Activated naive CD8-positive, alpha-beta T cell treated with anti-CD3 and anti-CD28 coated beads, Interleukin-2, amount 10 ng/mL, durations not matched to agents 7 days and 5 days (primary cell): ENCODE measurements around the gene XIRP2. TPM values are rescaled to one million over a fixed set of nuclear protein-coding genes. Genes with fewer than 3 reads are reported as not detected.

ENCODE experiments used
- ATAC-seq: fragments of 150-1000 bp; cut with Tn5 transposase; one replicate; pipeline ENCODE4 v1.10.0; 2021; ENCODE audit warnings: low read depth, moderate library complexity
- POLR2A ChIA-PET: fragments of 350-600 bp; sonication (Branson Sonifier 250); formaldehyde crosslinking; loops from one replicate; lab custom pipeline; 2021; ENCODE audit warnings: antibody characterized with exemption; lab: Charles Lee
- DNase-seq: peaks from one replicate; pipeline ENCODE4 v3.0.0; 2021
- H3K27ac Mint-ChIP-seq: one replicate; pipeline ENCODE4 v1.8.0; 2022; ENCODE audit warnings: mild to moderate bottlenecking, mixed read lengths
- H3K27me3 Mint-ChIP-seq: one replicate; pipeline ENCODE4 v1.8.0; 2022; ENCODE audit warnings: mild to moderate bottlenecking, moderate library complexity, mixed read lengths
- H3K36me3 Mint-ChIP-seq: one replicate; pipeline ENCODE4 v1.8.0; 2021; ENCODE audit warnings: mild to moderate bottlenecking, mixed read lengths
- H3K4me1 Mint-ChIP-seq: one replicate; pipeline ENCODE4 v1.8.0; 2021; ENCODE audit warnings: mixed read lengths
- H3K4me3 Mint-ChIP-seq: one replicate; pipeline ENCODE4 v1.8.0; 2022; ENCODE audit warnings: mild to moderate bottlenecking, moderate library complexity, mixed read lengths
- H3K9me3 Mint-ChIP-seq: one replicate; pipeline ENCODE4 v1.8.0; 2021; ENCODE audit warnings: mixed read lengths
- total RNA-seq, 2 experiments: library from RNA; stranded (reverse); gene quantifications; one replicate each; pipeline ENCODE4 v1.2.3, GENCODE V29; 2021

Gene XIRP2
- total RNA-seq, 2 experiments from 2014 or later = not detected

- Mint-ChIP-seq H3K36me3 (no peaks in the 10 kb centered on the region), H3K9me3 (no peaks in the 10 kb centered on the region), H3K4me1 (peaks cover 3% of the 10 kb centered on the region), H3K27me3 (no peaks in the 10 kb centered on the region), H3K4me3 (no peak overlapping the region), H3K27ac (no peak overlapping the region)
- no peak for ATAC-seq
- POLR2A ChIA-PET = no interaction called here
- no peak for DNase-seq
These were observed 247.4 kb downstream of the XIRP2 start for GRCh38 chr2:167135706-167136105.

DNA sequence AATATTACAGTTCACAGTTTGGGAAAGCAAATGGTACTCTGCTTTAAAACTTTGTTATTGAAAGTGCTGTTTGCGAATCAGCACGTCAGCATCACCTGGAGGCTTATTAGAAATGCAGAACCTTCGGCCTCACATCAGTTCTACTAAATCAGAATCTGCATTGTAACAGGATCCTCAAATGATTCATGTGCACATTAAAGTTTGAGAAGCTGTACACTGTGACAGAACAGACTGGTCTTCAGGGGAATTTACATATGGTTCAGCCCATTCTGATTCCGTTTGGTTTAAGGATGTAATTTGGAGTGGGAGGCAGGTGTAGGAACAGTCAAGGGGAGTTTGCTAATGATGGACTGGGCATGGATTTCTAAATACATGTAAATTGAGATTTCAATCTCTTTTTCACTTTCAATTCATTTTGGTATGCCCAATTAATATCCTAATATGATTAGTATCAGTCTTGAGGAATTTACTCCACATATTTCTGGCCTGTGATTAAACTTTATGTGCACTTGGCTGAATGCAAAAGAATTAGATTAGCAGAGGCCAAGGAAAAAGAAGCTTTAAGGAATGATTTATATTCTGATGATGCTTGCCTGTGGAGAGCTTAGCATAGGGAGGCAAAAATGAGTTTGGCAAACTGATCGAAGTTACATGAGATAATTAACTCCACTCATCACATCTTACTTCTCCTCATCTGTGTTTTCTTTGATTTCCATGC, 248.8 kb downstream of the XIRP2 start:
- POLR2A ChIA-PET = no interaction called here
- ATAC-seq (no peak), DNase-seq (no peak)
- Mint-ChIP-seq H3K4me1 (peaks cover 3% of the 10 kb centered on the region), H3K36me3 (no peaks in the 10 kb centered on the region), H3K27me3 (no peaks in the 10 kb centered on the region), H3K4me3 (no peak overlapping the region), H3K9me3 (no peaks in the 10 kb centered on the region), H3K27ac (no peak overlapping the region)

- Mint-ChIP-seq H3K4me1 (peaks cover 3% of the 10 kb centered on the region), H3K4me3 (no peak overlapping the region), H3K36me3 (no peaks in the 10 kb centered on the region), H3K27ac (no peak overlapping the region), H3K9me3 (no peaks in the 10 kb centered on the region), H3K27me3 (no peaks in the 10 kb centered on the region)
- POLR2A ChIA-PET = no interaction called here
- ATAC-seq (no peak), DNase-seq (no peak)
These were observed 252.1 kb downstream of the XIRP2 start for GRCh38 chr2:167140330-167140729.

DNA sequence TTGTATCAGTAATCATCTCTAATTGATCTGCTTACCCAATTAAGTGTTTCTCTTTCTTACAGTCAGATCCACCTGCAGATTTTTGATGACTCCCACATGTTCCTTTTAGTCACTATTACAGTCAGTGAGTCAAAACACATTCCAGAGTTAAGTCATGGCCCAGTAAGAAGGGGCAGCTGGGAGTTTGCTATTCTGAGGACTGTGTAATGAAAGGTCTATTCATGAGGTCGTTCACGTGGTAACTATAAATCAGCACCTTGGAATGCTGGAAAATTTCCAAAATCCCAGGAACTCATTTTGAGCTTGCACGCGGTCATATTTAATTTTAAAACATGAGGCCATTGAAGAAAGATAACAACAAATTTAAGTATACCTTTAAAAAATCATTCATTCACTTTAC, 252.5 kb downstream of the XIRP2 start:
- ATAC-seq (no peak), DNase-seq (no peak)
- POLR2A ChIA-PET = no interaction called here
- H3K36me3 Mint-ChIP-seq = no peaks in the 10 kb centered on the region
- H3K4me3 Mint-ChIP-seq = no peak overlapping the region
- H3K9me3 Mint-ChIP-seq = no peaks in the 10 kb centered on the region
- no peak overlapping the region for H3K27ac Mint-ChIP-seq
- H3K27me3 Mint-ChIP-seq = no peaks in the 10 kb centered on the region
- peaks cover 1% of the 10 kb centered on the region for H3K4me1 Mint-ChIP-seq

GRCh38 chr2:167142554-167142953, 254.3 kb downstream of the XIRP2 start:
- Mint-ChIP-seq H3K9me3 (no peaks in the 10 kb centered on the region), H3K4me3 (no peak overlapping the region), H3K27ac (no peak overlapping the region), H3K27me3 (no peaks in the 10 kb centered on the region), H3K4me1 (no peaks in the 10 kb centered on the region), H3K36me3 (no peaks in the 10 kb centered on the region)
- POLR2A ChIA-PET = no interaction called here
- no peak for ATAC-seq
- no peak for DNase-seq

DNA sequence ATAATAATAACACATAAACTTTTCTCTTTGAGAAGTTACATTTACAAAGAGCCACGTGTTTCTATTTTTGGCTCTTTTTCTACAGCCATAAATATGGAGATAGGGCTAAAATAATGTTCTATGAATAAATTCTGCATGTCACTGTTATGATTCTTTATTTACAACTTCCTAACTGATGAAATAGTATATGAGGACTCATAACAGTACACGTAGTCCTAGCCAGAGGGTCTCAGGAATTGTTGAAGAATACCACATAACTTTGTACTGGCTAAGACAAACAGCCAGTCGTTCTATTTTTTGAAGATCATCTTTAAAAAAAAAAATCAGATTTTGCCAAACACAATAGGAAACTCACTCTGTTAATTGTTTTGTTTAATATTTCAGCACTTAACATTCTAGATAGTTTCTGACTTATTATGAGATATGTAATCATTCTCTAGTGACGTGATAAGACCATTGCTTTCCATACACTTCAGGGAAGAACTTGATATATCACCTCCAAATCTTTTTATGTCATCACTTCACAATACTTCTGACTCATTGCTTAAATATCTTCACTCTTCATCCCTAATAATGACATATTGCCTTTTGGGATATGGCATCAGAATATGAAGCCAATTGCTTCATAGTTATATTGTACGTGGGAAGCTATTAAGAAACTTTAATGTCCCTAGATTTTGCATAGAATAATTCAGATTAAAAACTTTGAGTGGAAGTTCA, 256.1 kb downstream of the XIRP2 start:
- no peak for ATAC-seq

DNA sequence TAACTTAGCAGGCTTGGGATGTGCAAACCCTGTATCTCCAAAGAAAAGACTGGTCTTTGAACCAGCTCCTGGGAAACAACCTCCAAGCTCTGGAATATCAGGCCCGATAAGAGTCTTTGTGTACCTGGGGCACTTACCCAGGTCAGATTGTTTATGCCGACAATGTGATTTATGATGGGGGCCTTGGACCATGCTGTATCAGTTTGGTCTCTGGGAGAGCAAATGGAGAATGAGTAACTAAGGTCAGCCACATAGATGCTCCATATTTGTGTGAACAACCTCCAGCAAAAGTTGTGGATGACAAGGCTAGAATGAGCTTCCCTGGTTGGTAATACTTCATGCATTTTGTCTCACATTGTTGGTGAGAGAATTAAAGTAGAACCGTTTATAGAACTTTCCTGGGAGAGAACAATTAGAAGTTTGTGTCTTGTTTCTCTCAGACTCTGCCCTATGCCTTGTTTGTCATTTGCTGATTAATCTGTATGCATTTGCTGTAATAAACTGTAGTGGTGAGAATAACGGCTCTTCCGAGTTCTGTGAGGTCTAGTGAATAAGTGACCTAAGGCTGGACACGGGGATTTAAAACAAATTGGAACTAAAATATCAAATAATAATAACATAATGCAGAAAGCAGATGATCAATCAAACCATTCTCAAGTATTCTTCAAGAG, 259.1 kb downstream of the XIRP2 start:
- POLR2A ChIA-PET = no interaction called here

More for the DNA sequence above, 256.1 kb downstream of the XIRP2 start:
- no peaks in the 10 kb centered on the region for H3K4me1 Mint-ChIP-seq
- no peaks in the 10 kb centered on the region for H3K36me3 Mint-ChIP-seq
- no peaks in the 10 kb centered on the region for H3K27me3 Mint-ChIP-seq
- no peak overlapping the region for H3K27ac Mint-ChIP-seq
- H3K4me3 Mint-ChIP-seq = no peak overlapping the region
- H3K9me3 Mint-ChIP-seq = no peaks in the 10 kb centered on the region
- POLR2A ChIA-PET = no interaction called here
- no peak for DNase-seq

DNA sequence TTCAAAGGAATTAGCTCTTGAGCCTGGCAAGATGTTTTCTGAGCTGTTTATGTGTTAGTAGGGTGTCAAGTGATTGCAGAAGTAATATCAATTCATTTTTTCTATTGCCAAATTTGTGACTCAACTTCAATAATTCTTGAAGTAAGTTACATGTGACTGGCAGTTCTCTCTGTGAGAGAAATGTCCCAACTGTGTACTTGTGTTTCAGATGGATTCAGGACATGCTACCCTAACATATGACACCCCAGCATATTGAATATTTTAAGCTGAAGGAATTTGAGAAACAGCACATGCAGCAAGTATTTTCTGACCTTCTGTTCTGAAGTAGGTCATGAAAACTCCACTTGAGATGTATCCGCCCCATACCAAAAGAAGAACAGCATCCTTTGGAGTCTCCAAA, 263.6 kb downstream of the XIRP2 start:
- no peak overlapping the region for H3K4me3 Mint-ChIP-seq
- no peaks in the 10 kb centered on the region for H3K9me3 Mint-ChIP-seq
- ATAC-seq (no peak), DNase-seq (no peak)
- no peaks in the 10 kb centered on the region for H3K4me1 Mint-ChIP-seq
- H3K27me3 Mint-ChIP-seq = no peaks in the 10 kb centered on the region
- no peaks in the 10 kb centered on the region for H3K36me3 Mint-ChIP-seq
- POLR2A ChIA-PET = no interaction called here
- no peak overlapping the region for H3K27ac Mint-ChIP-seq

More for the DNA sequence above, 259.1 kb downstream of the XIRP2 start:
- DNase-seq (no peak), ATAC-seq (no peak)
- no peak overlapping the region for H3K4me3 Mint-ChIP-seq
- no peak overlapping the region for H3K27ac Mint-ChIP-seq
- H3K9me3 Mint-ChIP-seq = no peaks in the 10 kb centered on the region
- no peaks in the 10 kb centered on the region for H3K36me3 Mint-ChIP-seq
- H3K4me1 Mint-ChIP-seq = no peaks in the 10 kb centered on the region
- H3K27me3 Mint-ChIP-seq = no peaks in the 10 kb centered on the region

- POLR2A ChIA-PET = no interaction called here
- no peaks in the 10 kb centered on the region for H3K27me3 Mint-ChIP-seq
These were observed 269.2 kb downstream of the XIRP2 start for GRCh38 chr2:167157523-167157922.

GRCh38 chr2:167177196-167177595, 288.9 kb downstream of the XIRP2 start:
- H3K36me3 Mint-ChIP-seq = no peaks in the 10 kb centered on the region
- DNase-seq = no peak
- POLR2A ChIA-PET = no interaction called here

More at GRCh38 chr2:167157523-167157922, 269.2 kb downstream of the XIRP2 start:
- no peaks in the 10 kb centered on the region for H3K36me3 Mint-ChIP-seq
- no peaks in the 10 kb centered on the region for H3K4me1 Mint-ChIP-seq
- ATAC-seq (no peak), DNase-seq (no peak)
- H3K27ac Mint-ChIP-seq = no peak overlapping the region
- H3K4me3 Mint-ChIP-seq = no peak overlapping the region
- H3K9me3 Mint-ChIP-seq = peaks cover 1% of the 10 kb centered on the region

GRCh38 chr2:167181134-167181533, 292.9 kb downstream of the XIRP2 start:
- POLR2A ChIA-PET = no interaction called here
- Mint-ChIP-seq H3K27ac (no peak overlapping the region), H3K27me3 (no peaks in the 10 kb centered on the region), H3K36me3 (no peaks in the 10 kb centered on the region), H3K4me3 (no peak overlapping the region), H3K9me3 (no peaks in the 10 kb centered on the region), H3K4me1 (no peaks in the 10 kb centered on the region)
- DNase-seq (no peak), ATAC-seq (no peak)

More at GRCh38 chr2:167177196-167177595, 288.9 kb downstream of the XIRP2 start:
- H3K27me3 Mint-ChIP-seq = no peaks in the 10 kb centered on the region
- H3K4me3 Mint-ChIP-seq = no peak overlapping the region
- no peak for ATAC-seq
- no peak overlapping the region for H3K27ac Mint-ChIP-seq
- H3K4me1 Mint-ChIP-seq = no peaks in the 10 kb centered on the region
- peaks cover 9% of the 10 kb centered on the region for H3K9me3 Mint-ChIP-seq

GRCh38 chr2:167181688-167182087, 293.4 kb downstream of the XIRP2 start:
- H3K9me3 Mint-ChIP-seq = no peaks in the 10 kb centered on the region
- H3K4me3 Mint-ChIP-seq = no peak overlapping the region
- H3K27ac Mint-ChIP-seq = no peak overlapping the region
- DNase-seq (no peak), ATAC-seq (no peak)
- POLR2A ChIA-PET = no interaction called here
- H3K36me3 Mint-ChIP-seq = no peaks in the 10 kb centered on the region
- no peaks in the 10 kb centered on the region for H3K4me1 Mint-ChIP-seq
- H3K27me3 Mint-ChIP-seq = no peaks in the 10 kb centered on the region

- H3K4me3 Mint-ChIP-seq = no peak overlapping the region
- ATAC-seq = no peak
- H3K27ac Mint-ChIP-seq = no peak overlapping the region
- no peaks in the 10 kb centered on the region for H3K4me1 Mint-ChIP-seq
- H3K9me3 Mint-ChIP-seq = no peaks in the 10 kb centered on the region
- H3K27me3 Mint-ChIP-seq = no peaks in the 10 kb centered on the region
- no peaks in the 10 kb centered on the region for H3K36me3 Mint-ChIP-seq
- POLR2A ChIA-PET = no interaction called here
- DNase-seq = no peak
These were observed 294.1 kb downstream of the XIRP2 start for GRCh38 chr2:167182403-167182802.

GRCh38 chr2:167183931-167184330, 295.7 kb downstream of the XIRP2 start:
- no peaks in the 10 kb centered on the region for H3K36me3 Mint-ChIP-seq
- ATAC-seq = no peak
- H3K27ac Mint-ChIP-seq = no peak overlapping the region
- no peaks in the 10 kb centered on the region for H3K27me3 Mint-ChIP-seq
- no peak for DNase-seq
- no peak overlapping the region for H3K4me3 Mint-ChIP-seq
- no peaks in the 10 kb centered on the region for H3K9me3 Mint-ChIP-seq
- no peaks in the 10 kb centered on the region for H3K4me1 Mint-ChIP-seq
- POLR2A ChIA-PET = no interaction called here
